GM23338 (cell line): ENCODE data around the gene ZCCHC24. TPM values are rescaled to one million over a fixed set of nuclear protein-coding genes. Genes with fewer than 3 reads are reported as not detected.

Experiments
- ATAC-seq: fragments of 200-7000 bp; cut with Tn5 transposase; 3 replicates; pipeline ENCODE4 v1.9.1; 2020
- DNase-seq: peaks from one replicate; pipeline ENCODE4 v3.0.0-alpha.2; 2015; ENCODE audit warnings: low spot score
- H2AFZ ChIP-seq: fragments of 200-600 bp; sonication (generic); 2 replicates; pipeline ENCODE4 v1.8.0; 2016; ENCODE audit warnings: antibody characterized with exemption, mild to moderate bottlenecking, moderate library complexity
- H3F3A ChIP-seq: fragments of 200-600 bp; sonication (generic); replicated peaks from 2 replicates; pipeline ENCODE4 v1.8.0; 2017; ENCODE audit warnings: antibody characterized with exemption, mixed run types, low read depth
- H3K27ac ChIP-seq: fragments of 200-600 bp; sonication (generic); 2 replicates; pipeline ENCODE4 v1.6.1; 2016; ENCODE audit warnings: low read depth
- H3K27me3 ChIP-seq: fragments of 200-600 bp; sonication (generic); 2 replicates; pipeline ENCODE4 v1.8.0; 2016; ENCODE audit warnings: mild to moderate bottlenecking, mixed run types, moderate library complexity; ENCODE audit not compliant: insufficient read depth
- H3K36me3 ChIP-seq: fragments of 200-600 bp; sonication (generic); 2 replicates; pipeline ENCODE4 v1.8.0; 2016; ENCODE audit warnings: mild to moderate bottlenecking; ENCODE audit not compliant: insufficient read depth
- H3K4me1 ChIP-seq: fragments of 200-600 bp; sonication (generic); 2 replicates; pipeline ENCODE4 v1.8.0; 2016; ENCODE audit warnings: mild to moderate bottlenecking, moderate library complexity; ENCODE audit not compliant: insufficient read depth
- H3K4me2 ChIP-seq: fragments of 200-600 bp; sonication (generic); 2 replicates; pipeline ENCODE4 v1.7.1; 2017; ENCODE audit warnings: mixed run types
- H3K4me3 ChIP-seq: fragments of 200-600 bp; sonication (generic); 2 replicates; pipeline ENCODE4 v1.6.1; 2016; ENCODE audit warnings: mixed run types
- H3K79me2 ChIP-seq: fragments of 200-600 bp; sonication (generic); replicated peaks from 2 replicates; pipeline ENCODE4 v1.8.0; 2017; ENCODE audit warnings: mild to moderate bottlenecking; ENCODE audit not compliant: insufficient read depth
- H3K9me2 ChIP-seq: fragments of 200-600 bp; sonication (generic); 2 replicates; pipeline ENCODE4 v1.8.0; 2017; ENCODE audit not compliant: insufficient read depth
- H4K20me1 ChIP-seq: fragments of 200-600 bp; sonication (generic); replicated peaks from 2 replicates; pipeline ENCODE4 v1.8.0; 2017; ENCODE audit warnings: mild to moderate bottlenecking; ENCODE audit not compliant: insufficient read depth
- H3K27ac Mint-ChIP-seq: 2 replicates; pipeline ENCODE4 v1.8.0; 2020; ENCODE audit warnings: inconsistent platforms, mild to moderate bottlenecking, moderate library complexity, mixed read lengths
- H3K27me3 Mint-ChIP-seq: 3 replicates; pipeline ENCODE4 v1.8.0; 2022; ENCODE audit warnings: low read depth, mild to moderate bottlenecking, moderate library complexity, mixed read lengths, inconsistent platforms; ENCODE audit not compliant: insufficient read depth, poor library complexity
- H3K36me3 Mint-ChIP-seq: 3 replicates; pipeline ENCODE4 v1.8.0; 2021; ENCODE audit warnings: low read depth, mild to moderate bottlenecking, inconsistent platforms, moderate library complexity, mixed read lengths
- H3K4me1 Mint-ChIP-seq: 3 replicates; pipeline ENCODE4 v1.8.0; 2020; ENCODE audit warnings: mild to moderate bottlenecking, inconsistent platforms, mixed read lengths
- H3K4me3 Mint-ChIP-seq: 3 replicates; pipeline ENCODE4 v1.8.0; 2021; ENCODE audit warnings: moderate library complexity, mild to moderate bottlenecking, inconsistent platforms, mixed read lengths
- H3K9me3 Mint-ChIP-seq: 3 replicates; pipeline ENCODE4 v1.8.0; 2020; ENCODE audit warnings: moderate library complexity, mild to moderate bottlenecking, inconsistent platforms, mixed read lengths
- EZH2 ChIP-seq: fragments of 200-600 bp; sonication (generic); IDR thresholded peaks from one replicate; pipeline ENCODE4 v1.8.0; 2017; ENCODE audit warnings: antibody characterized with exemption, mild to moderate bottlenecking, low read depth; ENCODE audit not compliant: unreplicated experiment
- NANOG ChIP-seq: IDR thresholded peaks from 2 replicates; pipeline ENCODE4 v1.6.1; 2016; ENCODE audit warnings: antibody characterized with exemption, borderline replicate concordance
- polyA plus RNA-seq: library from polyadenylated mRNA; unstranded; fragments of >200 nt; fragmentation: Nextera tagmentation; extraction: Ambion mirVana; gene quantifications from 2 replicates; pipeline ENCODE4 v1.2.1, GENCODE V29; 2016
- total RNA-seq: library from RNA; depleted of rRNA; stranded (reverse); fragments of >200 nt; shearing (Covaris generic); gene quantifications from 2 replicates; pipeline ENCODE4 v1.2.3, GENCODE V29; 2014
- TF ChIP-seq, protein P1 (sequence below): IDR thresholded peaks from one replicate; pipeline ENCODE4 v1.6.1; 2018; ENCODE audit warnings: antibody characterized with exemption; ENCODE audit not compliant: unreplicated experiment
- TF ChIP-seq, protein P2 (sequence below), 2 experiments: fragments of 200-600 bp in 1 of 2; sonication (generic) in 1 of 2; conservative IDR thresholded peaks; 2 replicates each; pipeline versions ENCODE4 v1.5.1 to v1.6.1; 2016 to 2017; ENCODE audit warnings: antibody characterized with exemption in 2 of 2, low read depth in 2 of 2, mild to moderate bottlenecking in 2 of 2, moderate library complexity in 1 of 2

Gene ZCCHC24
- total and polyA plus RNA-seq, 2 experiments from 2014 or later, result 2.0 to 10.1 TPM

DNA sequence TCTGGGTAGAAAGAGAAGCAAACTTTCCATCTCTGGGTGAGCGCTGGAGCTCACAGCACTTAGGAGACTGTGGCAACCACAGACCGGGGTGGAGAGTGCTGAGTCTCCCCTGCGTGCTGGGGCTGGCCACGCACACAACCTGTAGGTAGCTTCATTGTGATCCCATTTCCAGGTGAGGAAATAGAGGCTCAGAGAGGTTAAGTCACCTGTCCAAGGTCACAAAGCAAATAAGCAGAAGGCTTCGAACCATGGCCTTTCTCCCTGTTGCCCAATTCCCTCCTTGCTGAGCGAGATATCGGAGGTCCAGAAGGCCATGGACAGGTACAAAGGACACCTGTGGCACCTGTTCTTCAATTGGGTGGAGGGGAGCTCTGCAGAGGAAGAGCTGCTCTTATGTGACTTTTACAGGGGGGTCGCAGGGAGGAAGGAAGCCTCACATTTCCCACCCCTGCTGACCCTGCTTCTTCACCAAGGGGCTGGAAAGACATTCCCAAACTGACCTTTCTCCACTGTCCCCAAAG lies 39.4 kb downstream of the ZCCHC24 start:
- Histone ChIP-seq H3K27me3 (no peaks in the 10 kb centered on the region), H4K20me1 (no peaks in the 10 kb centered on the region), H3K36me3 (no peaks in the 10 kb centered on the region), H3K9me2 (no peaks in the 10 kb centered on the region), H3K27ac (no peak overlapping the region), H3F3A (no peaks in the 10 kb centered on the region), H2AFZ (no peak overlapping the region), H3K4me1 (peaks cover 3% of the 10 kb centered on the region; the same call in 1 of the 2 replicates), H3K4me2 (no peak overlapping the region), H3K79me2 (no peaks in the 10 kb centered on the region), H3K4me3 (no peak overlapping the region)
- H3K27ac Mint-ChIP-seq, result no peak overlapping the region
- H3K9me3 Mint-ChIP-seq, result no peaks in the 10 kb centered on the region; the same call in 2 of the 3 replicates
- TF ChIP-seq, protein P1, sequence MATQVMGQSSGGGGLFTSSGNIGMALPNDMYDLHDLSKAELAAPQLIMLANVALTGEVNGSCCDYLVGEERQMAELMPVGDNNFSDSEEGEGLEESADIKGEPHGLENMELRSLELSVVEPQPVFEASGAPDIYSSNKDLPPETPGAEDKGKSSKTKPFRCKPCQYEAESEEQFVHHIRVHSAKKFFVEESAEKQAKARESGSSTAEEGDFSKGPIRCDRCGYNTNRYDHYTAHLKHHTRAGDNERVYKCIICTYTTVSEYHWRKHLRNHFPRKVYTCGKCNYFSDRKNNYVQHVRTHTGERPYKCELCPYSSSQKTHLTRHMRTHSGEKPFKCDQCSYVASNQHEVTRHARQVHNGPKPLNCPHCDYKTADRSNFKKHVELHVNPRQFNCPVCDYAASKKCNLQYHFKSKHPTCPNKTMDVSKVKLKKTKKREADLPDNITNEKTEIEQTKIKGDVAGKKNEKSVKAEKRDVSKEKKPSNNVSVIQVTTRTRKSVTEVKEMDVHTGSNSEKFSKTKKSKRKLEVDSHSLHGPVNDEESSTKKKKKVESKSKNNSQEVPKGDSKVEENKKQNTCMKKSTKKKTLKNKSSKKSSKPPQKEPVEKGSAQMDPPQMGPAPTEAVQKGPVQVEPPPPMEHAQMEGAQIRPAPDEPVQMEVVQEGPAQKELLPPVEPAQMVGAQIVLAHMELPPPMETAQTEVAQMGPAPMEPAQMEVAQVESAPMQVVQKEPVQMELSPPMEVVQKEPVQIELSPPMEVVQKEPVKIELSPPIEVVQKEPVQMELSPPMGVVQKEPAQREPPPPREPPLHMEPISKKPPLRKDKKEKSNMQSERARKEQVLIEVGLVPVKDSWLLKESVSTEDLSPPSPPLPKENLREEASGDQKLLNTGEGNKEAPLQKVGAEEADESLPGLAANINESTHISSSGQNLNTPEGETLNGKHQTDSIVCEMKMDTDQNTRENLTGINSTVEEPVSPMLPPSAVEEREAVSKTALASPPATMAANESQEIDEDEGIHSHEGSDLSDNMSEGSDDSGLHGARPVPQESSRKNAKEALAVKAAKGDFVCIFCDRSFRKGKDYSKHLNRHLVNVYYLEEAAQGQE, result no peak
- TF ChIP-seq EZH2, result no peak
- TF ChIP-seq, protein P2, sequence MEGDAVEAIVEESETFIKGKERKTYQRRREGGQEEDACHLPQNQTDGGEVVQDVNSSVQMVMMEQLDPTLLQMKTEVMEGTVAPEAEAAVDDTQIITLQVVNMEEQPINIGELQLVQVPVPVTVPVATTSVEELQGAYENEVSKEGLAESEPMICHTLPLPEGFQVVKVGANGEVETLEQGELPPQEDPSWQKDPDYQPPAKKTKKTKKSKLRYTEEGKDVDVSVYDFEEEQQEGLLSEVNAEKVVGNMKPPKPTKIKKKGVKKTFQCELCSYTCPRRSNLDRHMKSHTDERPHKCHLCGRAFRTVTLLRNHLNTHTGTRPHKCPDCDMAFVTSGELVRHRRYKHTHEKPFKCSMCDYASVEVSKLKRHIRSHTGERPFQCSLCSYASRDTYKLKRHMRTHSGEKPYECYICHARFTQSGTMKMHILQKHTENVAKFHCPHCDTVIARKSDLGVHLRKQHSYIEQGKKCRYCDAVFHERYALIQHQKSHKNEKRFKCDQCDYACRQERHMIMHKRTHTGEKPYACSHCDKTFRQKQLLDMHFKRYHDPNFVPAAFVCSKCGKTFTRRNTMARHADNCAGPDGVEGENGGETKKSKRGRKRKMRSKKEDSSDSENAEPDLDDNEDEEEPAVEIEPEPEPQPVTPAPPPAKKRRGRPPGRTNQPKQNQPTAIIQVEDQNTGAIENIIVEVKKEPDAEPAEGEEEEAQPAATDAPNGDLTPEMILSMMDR (conservative IDR thresholded peaks at IDR 0.05; ENCODE audit: low read depth in 2 of 2), result no peak
- no peak for DNase-seq
- no peaks in the 10 kb centered on the region; the same call in 2 of the 3 replicates for H3K36me3 Mint-ChIP-seq
- no peak for ATAC-seq
- H3K4me1 Mint-ChIP-seq, result peaks cover 35% of the 10 kb centered on the region
- peaks cover 12% of the 10 kb centered on the region for H3K27me3 Mint-ChIP-seq
- no peak overlapping the region for H3K4me3 Mint-ChIP-seq

DNA sequence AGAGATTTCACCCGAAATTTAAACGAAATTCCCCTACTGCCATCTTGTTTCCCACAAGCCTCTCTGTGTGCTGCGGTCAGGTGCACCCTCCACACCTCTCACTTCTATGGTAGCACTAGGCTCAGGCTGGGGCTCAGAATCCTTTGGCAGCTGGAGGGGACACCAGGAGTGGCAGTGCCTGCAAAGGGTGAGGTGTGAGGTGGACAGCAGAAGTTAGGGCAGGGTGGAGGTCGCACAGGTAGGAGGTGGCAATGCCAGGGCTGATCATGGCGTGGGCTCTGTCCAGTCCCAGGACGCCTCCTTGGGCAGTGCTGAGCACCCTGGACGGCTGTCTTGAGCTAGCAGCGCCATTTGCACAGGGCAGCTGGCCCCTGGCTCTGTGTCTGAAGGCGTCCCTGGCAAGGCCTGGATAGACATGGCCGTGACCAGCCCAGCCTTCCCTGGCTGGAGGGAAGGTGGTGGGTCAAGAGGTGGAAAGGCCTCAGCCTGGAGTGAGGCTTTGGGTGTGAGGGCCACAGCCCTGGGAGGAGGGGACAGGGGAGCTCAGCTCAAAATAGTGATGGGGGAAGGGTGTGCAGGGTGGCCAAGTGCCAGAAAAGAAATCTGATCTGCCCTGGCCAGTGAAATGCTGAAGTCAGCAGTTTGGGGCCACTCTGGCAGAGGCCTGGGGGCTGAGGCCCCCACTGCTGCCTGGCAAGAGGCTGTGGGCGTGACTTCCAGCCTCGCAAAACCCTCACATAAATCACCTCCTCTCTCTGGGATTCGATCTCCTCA lies 40.0 kb downstream of the ZCCHC24 start:
- no peak for TF ChIP-seq NANOG
- peaks cover 12% of the 10 kb centered on the region for H3K27me3 Mint-ChIP-seq
- H3K4me3 Mint-ChIP-seq, result no peak overlapping the region
- no peak for ATAC-seq
- H4K20me1 ChIP-seq, result no peaks in the 10 kb centered on the region
- H3K36me3 Mint-ChIP-seq, result no peaks in the 10 kb centered on the region; the same call in 2 of the 3 replicates
- H3K27ac ChIP-seq, result no peak overlapping the region
- no peaks in the 10 kb centered on the region for H3K9me2 ChIP-seq
- H3K79me2 ChIP-seq, result no peaks in the 10 kb centered on the region
- H3K9me3 Mint-ChIP-seq, result no peaks in the 10 kb centered on the region; the same call in 2 of the 3 replicates
- no peak overlapping the region for H3K4me2 ChIP-seq
- H3K4me1 Mint-ChIP-seq, result peaks cover 35% of the 10 kb centered on the region
- H3K36me3 ChIP-seq, result no peaks in the 10 kb centered on the region
- no peak for DNase-seq
- H3F3A ChIP-seq, result no peaks in the 10 kb centered on the region
- no peaks in the 10 kb centered on the region for H3K27me3 ChIP-seq
- no peak overlapping the region for H3K4me3 ChIP-seq
- no peak overlapping the region for H3K27ac Mint-ChIP-seq
- no peak overlapping the region for H2AFZ ChIP-seq
- H3K4me1 ChIP-seq, result peaks cover 3% of the 10 kb centered on the region; the same call in 1 of the 2 replicates
